ENCODE data around the gene FANCC. TPM values are rescaled to one million over a fixed set of nuclear protein-coding genes. Genes with fewer than 3 reads are reported as not detected.
A peak's percentile ranks its signal among the peaks of the same experiment; 100 is the strongest.

The FANCC gene
- total RNA-seq, 1 donor from 2014 or later: 9.3 TPM

- no peak for DNase-seq (ENCODE audit: low spot score)
- no peaks in the 10 kb centered on the region for H3K9me3 Mint-ChIP-seq (ENCODE audit: low read depth)
- TF ChIP-seq, protein P1, sequence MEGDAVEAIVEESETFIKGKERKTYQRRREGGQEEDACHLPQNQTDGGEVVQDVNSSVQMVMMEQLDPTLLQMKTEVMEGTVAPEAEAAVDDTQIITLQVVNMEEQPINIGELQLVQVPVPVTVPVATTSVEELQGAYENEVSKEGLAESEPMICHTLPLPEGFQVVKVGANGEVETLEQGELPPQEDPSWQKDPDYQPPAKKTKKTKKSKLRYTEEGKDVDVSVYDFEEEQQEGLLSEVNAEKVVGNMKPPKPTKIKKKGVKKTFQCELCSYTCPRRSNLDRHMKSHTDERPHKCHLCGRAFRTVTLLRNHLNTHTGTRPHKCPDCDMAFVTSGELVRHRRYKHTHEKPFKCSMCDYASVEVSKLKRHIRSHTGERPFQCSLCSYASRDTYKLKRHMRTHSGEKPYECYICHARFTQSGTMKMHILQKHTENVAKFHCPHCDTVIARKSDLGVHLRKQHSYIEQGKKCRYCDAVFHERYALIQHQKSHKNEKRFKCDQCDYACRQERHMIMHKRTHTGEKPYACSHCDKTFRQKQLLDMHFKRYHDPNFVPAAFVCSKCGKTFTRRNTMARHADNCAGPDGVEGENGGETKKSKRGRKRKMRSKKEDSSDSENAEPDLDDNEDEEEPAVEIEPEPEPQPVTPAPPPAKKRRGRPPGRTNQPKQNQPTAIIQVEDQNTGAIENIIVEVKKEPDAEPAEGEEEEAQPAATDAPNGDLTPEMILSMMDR (IDR thresholded peaks at IDR 0.05): no peak
- peaks cover 25% of the 10 kb centered on the region for H3K36me3 Mint-ChIP-seq (ENCODE audit: low read depth)
- H3K27ac Mint-ChIP-seq (ENCODE audit: unreplicated experiment): peak overlapping the region; percentile 87
- H3K4me3 Mint-ChIP-seq (ENCODE audit: unreplicated experiment): no peak overlapping the region
- H3K4me1 Mint-ChIP-seq (ENCODE audit: low read depth): peaks cover 85% of the 10 kb centered on the region
- H3K27me3 Mint-ChIP-seq (ENCODE audit: low read depth): no peaks in the 10 kb centered on the region
Observed at GRCh38 chr9:95089257-95090022, 228.1 kb downstream of the FANCC start.

GRCh38 chr9:95088421-95089161 lies 228.9 kb downstream of the FANCC start:
- H3K27ac Mint-ChIP-seq (ENCODE audit: unreplicated experiment): peak overlapping the region; percentile 87
- DNase-seq (ENCODE audit: low spot score): peak; percentile 72
- H3K36me3 Mint-ChIP-seq (ENCODE audit: low read depth): peaks cover 33% of the 10 kb centered on the region
- H3K9me3 Mint-ChIP-seq (ENCODE audit: low read depth): no peaks in the 10 kb centered on the region
- peaks cover 77% of the 10 kb centered on the region for H3K4me1 Mint-ChIP-seq (ENCODE audit: low read depth)
- TF ChIP-seq, protein P1 (IDR thresholded peaks at IDR 0.05): no peak
- no peaks in the 10 kb centered on the region for H3K27me3 Mint-ChIP-seq (ENCODE audit: low read depth)
- no peak overlapping the region for H3K4me3 Mint-ChIP-seq (ENCODE audit: unreplicated experiment)

DNA sequence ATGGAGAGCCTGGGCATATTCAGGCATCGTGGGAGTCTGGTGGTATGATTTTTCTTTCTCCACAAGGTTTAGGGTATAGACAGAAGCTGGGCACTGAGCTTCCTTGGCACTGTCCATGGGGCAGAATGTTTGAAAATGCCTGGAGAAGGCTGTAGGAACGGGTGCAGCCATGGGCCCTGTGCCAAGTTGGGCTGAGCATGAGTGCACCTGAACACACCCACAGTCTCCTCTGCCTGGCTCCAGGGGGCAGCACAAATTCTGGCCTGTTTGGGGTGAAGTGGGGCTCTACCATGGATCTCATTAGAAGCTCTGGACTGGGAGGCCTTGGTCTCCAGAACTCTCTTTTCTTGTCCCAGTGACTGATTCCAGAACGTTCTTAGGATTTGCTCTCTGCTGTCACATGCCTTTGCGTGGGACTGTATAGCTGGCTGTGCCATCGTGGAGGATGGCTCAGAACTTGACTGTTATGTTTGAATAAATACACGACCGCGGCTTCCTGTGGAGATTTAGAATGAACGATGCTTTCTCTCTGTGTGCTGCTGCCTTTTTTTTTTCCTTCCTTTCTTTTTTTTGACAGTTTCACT lies 229.8 kb downstream of the FANCC start:
- Mint-ChIP-seq H3K4me3 (ENCODE audit: unreplicated experiment) (no peak overlapping the region), H3K27ac (ENCODE audit: unreplicated experiment) (peak overlapping the region; percentile 63), H3K4me1 (ENCODE audit: low read depth) (peaks cover 72% of the 10 kb centered on the region), H3K9me3 (ENCODE audit: low read depth) (no peaks in the 10 kb centered on the region), H3K36me3 (ENCODE audit: low read depth) (peaks cover 40% of the 10 kb centered on the region), H3K27me3 (ENCODE audit: low read depth) (no peaks in the 10 kb centered on the region)
- TF ChIP-seq, protein P1 (IDR thresholded peaks at IDR 0.05): peak; percentile 58
- no peak for DNase-seq (ENCODE audit: low spot score)

- Mint-ChIP-seq H3K27me3 (ENCODE audit: low read depth) (no peaks in the 10 kb centered on the region), H3K9me3 (ENCODE audit: low read depth) (no peaks in the 10 kb centered on the region), H3K4me3 (ENCODE audit: unreplicated experiment) (no peak overlapping the region), H3K27ac (ENCODE audit: unreplicated experiment) (peak overlapping the region; percentile 30), H3K36me3 (ENCODE audit: low read depth) (peaks cover 52% of the 10 kb centered on the region), H3K4me1 (ENCODE audit: low read depth) (peaks cover 60% of the 10 kb centered on the region)
- TF ChIP-seq, protein P1 (IDR thresholded peaks at IDR 0.05): no peak
- DNase-seq (ENCODE audit: low spot score): peak; percentile 41
Observed at GRCh38 chr9:95086564-95086955, 230.9 kb downstream of the FANCC start.

DNA sequence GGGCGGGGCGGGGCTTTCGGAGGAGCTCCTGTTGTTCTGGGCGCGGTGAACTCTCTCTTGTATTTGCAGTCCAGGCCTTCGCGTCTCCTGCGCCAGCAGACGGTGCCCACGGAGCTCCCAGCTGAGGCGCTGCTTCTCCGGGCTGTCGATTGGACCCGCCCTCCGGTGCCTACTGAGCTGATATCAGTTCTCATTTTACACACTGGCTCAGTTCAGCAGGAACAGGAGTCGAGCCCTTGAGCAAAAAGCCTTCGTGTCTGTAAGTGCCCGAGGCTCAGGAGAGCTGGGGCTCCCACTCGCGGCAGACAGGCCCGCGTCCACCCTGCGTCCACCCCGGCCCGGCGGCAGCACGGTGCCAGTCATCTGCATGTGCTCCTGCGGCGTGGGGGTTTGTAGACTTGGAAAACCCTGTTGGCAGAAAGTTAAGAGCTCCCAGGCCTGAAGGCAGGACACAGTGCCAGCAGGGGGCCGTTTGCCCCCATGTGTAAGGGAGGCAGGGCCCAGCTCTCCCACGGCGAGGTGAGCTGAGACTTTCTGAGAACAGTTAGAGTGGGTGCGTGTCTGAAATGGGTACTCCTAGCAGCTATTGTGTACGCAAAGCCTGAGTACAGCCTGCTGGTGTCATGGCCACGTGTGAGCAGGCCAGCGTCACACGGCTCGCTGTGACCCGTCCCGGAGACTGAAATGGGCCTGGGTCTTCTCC lies 231.5 kb downstream of the FANCC start:
- H3K4me3 Mint-ChIP-seq (ENCODE audit: unreplicated experiment): no peak overlapping the region
- no peaks in the 10 kb centered on the region for H3K27me3 Mint-ChIP-seq (ENCODE audit: low read depth)
- TF ChIP-seq, protein P1 (IDR thresholded peaks at IDR 0.05): peak; percentile 33
- H3K36me3 Mint-ChIP-seq (ENCODE audit: low read depth): peaks cover 56% of the 10 kb centered on the region
- peaks cover 55% of the 10 kb centered on the region for H3K4me1 Mint-ChIP-seq (ENCODE audit: low read depth)
- H3K9me3 Mint-ChIP-seq (ENCODE audit: low read depth): no peaks in the 10 kb centered on the region
- DNase-seq (ENCODE audit: low spot score): peak; percentile 87
- peak overlapping the region; percentile 51 for H3K27ac Mint-ChIP-seq (ENCODE audit: unreplicated experiment)
